HG02610 (cell line): ENCODE results near the gene PAX2.
"Not testable (repeated sequence)": the region's sequence is repeated elsewhere in the genome, so short reads cannot be mapped to it uniquely, and the experiment has no call there.

Experiments used
- ATAC-seq: cut with Tn5 transposase; IDR thresholded peaks from one replicate; pipeline ENCODE4 v1.9.1; 2021; ENCODE audit warnings: mild to moderate bottlenecking, moderate library complexity; ENCODE audit not compliant: unreplicated experiment

The PAX2 gene

DNA sequence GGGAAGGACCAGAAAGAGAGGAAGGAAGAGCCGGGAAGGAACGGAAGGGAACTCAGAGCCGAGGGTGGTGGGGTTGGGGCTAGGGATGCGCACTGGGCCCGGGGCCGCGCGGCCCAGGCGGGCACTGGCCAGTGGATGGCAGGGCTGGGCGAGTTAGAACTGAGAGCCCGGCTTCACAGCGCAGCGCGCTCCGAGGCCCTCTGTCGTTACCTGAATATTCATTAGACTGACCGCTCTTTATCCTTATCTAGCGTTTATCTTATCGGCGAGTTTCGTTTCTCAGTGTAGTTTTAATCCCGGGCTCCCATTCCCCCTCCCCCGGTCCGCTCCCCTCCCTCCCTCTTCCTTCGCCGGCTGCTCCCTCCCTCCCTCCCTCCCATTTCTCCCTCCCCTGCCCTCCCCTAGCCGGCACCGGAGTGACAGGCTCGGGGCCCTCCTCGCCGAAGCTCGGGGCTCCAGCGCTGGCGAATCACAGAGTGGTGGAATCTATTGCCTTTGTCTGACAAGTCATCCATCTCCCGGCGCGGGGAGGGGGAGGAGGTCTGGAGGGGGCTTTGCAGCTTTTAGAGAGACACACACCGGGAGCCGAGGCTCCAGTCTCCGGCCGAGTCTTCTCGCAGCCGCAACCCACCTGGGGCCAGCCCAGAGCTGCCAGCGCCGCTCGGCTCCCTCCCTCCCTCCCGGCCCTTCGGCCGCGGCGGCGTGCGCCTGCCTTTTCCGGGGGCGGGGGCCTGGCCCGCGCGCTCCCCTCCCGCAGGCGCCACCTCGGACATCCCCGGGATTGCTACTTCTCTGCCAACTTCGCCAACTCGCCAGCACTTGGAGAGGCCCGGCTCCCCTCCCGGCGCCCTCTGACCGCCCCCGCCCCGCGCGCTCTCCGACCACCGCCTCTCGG, at the start of gene PAX2:
Gene PAX2, plus strand, starts transcription at position 596 of the 895 bp plus-strand sequence. CDS start 679 bp downstream, outside the sequence.
- ATAC-seq, result no peak

DNA sequence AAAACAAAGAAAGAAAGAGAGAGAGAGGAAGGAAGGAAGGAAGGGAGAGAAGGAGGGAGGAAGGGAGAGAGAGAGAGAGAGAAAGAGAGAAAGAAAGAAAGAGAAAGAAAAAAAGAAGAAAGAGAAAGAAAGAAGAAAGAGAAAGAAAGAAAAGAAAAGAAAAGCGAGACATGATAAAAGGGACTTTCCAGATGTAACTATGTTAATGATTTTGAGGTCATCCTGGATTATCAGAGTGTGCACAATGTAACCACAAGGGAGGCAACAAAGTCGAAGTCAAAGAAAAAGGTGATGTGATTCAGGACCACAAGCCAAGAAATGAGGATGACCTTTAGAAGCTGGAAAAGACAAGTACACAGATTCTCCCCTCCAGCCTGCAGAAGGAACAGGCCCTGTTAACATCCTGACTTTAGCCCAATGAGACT, 48.9 kb upstream of the PAX2 start:
- no peak for ATAC-seq

DNA sequence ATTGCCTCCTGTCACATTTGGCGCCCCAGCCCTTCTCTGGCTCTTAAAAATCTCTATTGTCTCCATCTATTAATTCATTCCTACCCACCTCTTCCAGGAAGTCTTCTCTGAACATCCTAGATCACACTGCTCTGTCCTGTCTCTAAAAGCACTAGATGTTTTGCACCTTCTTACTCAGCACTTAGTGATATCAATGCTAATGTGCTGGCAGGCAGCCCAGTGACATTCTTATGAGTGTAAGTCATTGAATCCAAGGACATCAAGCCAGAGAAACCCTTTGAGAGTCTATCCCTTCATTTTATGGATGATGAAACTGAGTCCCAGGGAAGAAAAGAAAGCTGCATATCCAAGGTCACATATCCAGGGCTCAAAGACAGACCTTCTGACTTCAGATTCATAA, 48.3 kb upstream of the PAX2 start:
- no peak for ATAC-seq

DNA sequence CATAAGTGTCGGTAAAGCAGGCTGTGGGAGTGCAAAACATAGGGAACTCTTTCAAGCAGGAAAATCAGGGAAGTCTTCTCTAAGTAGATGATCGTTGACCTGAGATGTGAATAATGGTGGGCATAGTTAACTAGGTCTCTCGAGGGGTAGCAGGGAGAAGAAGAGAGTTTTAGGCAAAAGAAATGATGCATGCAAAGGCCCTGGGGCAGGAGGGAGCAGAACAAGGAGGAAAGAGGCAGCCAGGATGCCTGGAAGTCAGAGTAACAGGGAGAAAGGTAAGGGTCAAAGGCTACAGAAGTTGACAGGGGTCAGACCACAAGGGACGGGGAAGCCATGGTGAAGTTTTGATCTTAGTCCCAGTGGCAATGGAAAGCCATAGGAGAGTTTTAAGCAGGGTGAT, 47.8 kb upstream of the PAX2 start:
- no peak for ATAC-seq

DNA sequence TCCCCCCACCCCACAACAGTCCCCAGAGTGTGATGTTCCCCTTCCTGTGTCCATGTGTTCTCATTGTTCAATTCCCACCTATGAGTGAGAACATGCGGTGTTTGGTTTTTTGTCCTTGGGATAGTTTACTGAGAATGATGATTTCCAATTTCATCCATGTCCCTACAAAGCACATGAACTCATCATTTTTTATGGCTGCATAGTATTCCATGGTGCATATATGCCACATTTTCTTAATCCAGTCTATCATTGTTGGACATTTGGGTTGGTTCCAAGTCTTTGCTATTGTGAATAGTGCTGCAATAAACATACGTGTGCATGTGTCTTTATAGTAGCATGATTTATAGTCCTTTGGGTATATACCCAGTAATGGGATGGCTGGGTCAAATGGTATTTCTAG, 43.7 kb upstream of the PAX2 start:
- not testable (repeated sequence) for ATAC-seq

DNA sequence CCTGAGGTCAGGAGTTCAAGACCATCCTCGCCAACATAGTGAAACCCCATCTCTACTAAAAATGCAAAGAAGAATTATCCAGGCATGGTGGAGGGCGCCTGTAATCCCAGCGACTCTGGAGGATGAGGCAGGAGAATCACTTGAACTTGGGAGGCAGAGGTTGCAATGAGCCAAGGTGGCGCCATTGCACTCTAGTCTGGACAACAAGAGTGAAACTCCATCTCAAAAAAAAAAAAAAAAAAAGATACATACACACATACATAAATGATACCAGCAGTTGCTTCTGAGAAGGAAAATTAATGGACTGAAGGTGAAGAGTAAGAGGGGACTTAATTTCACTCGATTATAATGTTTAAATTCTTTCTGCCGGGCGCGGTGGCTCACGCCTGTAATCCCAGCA, 40.2 kb upstream of the PAX2 start:
- no peak for ATAC-seq

DNA sequence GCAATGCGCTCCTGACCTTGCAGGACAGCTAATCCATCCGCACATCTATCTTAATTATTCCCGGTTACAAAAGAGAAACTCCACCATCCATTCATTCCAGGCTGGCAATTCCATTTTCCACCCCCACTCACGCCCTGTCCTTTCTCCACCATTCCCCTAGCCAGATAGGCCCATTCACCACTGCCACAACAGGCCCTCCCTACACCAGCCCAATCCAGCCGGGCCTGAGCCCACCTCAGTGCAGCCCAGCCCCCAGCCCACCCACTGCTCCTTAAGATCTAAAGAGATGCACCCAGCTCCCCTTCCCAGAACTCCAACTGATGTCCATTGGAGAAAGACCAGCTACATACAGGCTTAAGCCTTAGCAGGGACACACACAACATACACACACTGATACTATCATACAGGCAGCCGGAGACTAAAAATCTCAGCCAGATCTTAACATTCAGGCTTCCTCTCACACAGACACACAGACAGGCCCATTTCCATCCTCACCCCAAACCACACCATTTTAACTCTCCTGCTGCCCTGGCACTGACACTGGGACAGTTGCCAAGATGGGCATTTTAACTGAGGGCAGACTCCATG, 38.0 kb upstream of the PAX2 start:
- no peak for ATAC-seq

DNA sequence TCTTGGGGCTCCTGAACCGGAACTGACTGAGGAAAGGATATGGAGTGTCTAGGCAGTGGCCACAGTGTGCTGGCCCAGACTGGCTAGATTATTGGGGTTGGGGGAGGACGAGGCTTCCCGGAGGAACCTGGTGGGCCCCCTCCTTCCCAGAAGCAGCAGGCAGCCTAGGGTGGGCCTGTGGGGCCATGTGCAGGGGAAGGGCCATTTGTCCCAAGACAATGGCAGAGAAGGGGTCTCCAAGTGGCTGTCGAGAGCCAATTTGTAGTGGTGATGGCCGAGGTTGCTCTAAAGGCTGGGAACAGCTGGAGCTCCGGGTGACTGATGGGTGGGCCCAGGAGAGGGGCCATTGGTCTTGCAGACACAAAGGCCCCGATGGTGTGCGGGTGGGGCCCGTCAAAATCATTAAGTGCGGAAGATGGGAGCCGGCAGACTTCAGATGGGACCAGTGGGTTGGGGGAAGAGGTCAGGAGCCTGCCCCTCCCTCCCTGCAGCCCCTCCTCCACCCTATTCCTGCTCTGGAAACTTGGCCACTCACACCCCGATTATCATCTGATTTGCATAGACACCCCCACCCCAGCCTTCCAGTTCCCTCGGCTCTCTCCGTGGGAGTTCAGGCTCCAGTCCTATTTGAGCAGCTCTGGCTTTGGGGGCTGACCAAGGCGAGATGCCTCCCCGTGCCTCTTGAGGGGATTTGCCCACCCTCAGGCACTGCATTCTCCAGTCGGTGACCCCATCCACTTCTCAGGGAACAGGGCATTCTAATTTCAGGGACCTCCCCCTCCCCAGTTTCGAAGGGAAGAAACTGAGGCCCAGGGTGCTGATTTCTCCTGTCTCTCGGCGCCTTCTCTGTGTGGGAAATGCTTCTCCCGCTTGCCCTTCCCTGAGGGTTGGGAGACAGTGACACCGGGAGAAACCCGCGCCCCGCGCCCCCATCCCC, 36.0 kb upstream of the PAX2 start:
- no peak for ATAC-seq

DNA sequence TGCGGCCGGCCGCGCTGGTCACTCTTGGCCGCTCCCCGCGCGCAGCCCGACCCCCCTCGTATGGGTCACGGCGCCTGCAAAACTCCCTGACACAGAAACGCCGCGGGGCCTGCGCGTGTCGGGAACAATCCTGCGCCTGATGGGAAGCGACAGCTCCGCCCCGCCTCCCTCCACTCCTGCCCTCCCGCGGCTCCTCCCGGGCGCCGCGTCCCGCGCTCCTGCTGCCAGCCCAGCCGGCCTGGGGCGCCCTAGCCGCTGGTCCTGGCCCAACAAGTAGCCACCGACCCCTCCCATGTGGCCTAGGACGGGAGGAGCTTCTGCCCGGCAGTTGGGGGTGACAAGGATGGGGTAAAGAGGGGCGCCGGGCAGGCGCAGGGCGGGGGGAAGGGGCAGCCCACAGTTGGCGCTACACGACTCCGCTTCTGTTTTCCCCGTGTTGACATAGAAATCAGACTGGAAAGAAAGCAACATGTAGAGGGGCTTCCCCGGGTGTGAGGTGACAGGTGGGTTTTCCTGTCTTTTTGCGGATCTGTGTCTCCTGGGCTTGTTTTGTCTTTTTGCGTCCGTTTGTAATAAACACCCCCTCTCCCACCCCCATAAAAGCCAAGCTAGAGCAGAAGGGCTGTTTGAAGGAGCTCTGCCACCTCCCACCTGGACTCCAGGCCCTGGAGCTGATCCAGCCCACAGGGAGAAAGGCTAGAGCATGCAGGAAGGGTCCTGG, 35.1 kb upstream of the PAX2 start:
- no peak for ATAC-seq

DNA sequence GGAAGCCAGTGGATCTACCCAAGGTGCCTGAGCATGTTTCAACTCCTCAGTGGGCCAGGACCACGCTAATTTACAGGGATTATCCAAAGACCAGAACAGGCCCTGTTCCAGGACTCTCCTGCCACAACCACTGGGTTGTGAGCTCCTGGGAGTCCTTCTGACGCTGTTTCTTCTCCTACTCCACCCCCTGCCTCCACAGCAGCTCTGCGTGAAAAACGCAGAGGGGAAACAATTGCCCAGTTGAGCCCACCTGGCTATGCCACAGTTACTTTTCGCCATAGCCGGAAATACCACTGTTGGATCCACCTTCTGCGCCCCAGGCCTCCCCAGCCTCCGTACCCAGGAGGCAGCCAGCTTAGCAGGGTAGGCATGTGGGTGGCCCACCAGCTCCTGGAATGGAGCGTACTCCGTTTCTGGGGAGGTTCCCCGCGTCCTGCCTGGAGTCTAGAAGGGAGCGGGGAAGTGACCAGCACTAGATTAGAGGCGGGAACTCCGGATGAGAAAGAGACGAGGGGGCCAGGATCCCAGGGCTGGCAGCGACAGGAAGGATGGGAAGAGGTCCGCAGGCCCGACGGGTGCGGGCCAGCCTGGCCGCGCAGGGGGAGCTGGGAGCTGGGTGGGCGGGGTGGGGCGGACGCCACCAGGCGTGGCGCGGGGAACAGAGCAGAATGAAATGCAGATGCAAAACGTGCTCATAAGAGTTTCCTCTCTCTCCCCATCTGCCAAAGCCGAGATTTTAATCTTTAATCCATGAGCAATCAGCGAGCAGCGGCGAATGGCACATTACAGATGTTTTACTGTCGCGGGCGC, 32.1 kb upstream of the PAX2 start:
- no peak for ATAC-seq

DNA sequence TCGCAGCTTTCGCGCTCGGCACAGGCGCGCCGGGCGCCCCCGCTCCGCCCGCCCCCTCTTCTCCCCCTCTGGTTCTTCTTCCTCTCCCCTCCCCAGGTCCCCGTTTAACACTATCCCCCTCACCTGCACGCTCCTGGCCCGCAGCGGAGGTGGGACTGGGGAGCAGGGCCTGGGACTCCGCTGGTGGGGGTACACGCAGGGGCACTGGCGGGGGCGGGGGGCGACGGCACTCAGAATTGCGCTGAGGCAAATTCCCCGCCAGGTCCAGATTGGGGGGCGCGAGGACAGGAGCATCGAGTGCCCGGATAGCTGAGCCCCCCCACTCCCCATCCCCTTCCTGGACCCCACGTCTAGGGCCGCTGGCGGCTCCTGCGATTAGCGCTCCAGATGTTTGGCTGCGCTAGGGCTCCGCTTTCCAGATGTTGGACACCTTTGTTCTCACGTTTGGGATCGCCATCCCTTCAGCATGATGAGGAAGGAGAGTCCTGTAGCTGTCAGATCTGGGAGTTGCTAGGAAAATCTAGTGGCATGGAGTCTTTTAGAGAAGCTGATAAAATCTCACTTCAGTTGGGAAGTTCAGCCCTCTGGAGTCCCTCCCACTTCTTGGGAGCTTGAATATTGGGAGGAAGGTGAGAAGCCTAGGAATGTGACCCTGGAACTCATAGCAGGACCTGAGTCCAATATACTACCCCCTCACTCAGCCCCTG, 31.4 kb upstream of the PAX2 start:
- ATAC-seq, result no peak

DNA sequence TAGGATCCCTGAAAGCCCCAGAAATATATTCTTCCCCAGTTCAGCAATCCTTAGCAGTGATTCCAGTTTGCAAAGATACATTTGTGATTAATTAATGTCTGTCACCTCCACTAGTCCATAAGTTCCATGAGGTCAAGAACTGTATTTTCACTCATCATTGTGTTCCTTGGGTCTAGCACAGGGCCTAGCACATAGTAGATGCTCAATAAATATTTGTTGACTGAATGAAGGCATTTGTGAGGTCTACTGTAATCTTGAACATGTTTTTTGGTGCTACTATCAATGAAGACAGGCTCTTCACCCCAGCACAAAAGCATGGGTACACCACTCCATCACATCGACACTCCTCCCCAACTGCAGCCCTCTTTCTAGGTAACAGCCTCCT, 30.8 kb upstream of the PAX2 start:
- ATAC-seq, result no peak

DNA sequence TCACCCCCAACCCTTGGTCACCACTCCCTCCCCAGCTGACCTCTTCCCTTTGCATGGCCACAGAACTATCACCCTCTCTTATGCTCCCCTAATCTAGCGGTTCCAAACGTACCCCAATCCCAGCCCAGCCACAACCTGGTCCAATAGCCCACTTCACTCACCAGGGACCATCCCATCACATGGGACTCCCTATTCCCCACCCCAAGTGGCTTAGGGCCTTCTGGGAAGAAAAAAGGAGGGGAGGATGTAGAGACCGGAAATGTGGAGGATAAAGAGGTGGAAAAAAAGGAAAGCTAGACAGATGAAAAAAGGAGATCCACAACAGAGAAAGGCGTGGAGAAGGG, 30.3 kb upstream of the PAX2 start:
- no peak for ATAC-seq

DNA sequence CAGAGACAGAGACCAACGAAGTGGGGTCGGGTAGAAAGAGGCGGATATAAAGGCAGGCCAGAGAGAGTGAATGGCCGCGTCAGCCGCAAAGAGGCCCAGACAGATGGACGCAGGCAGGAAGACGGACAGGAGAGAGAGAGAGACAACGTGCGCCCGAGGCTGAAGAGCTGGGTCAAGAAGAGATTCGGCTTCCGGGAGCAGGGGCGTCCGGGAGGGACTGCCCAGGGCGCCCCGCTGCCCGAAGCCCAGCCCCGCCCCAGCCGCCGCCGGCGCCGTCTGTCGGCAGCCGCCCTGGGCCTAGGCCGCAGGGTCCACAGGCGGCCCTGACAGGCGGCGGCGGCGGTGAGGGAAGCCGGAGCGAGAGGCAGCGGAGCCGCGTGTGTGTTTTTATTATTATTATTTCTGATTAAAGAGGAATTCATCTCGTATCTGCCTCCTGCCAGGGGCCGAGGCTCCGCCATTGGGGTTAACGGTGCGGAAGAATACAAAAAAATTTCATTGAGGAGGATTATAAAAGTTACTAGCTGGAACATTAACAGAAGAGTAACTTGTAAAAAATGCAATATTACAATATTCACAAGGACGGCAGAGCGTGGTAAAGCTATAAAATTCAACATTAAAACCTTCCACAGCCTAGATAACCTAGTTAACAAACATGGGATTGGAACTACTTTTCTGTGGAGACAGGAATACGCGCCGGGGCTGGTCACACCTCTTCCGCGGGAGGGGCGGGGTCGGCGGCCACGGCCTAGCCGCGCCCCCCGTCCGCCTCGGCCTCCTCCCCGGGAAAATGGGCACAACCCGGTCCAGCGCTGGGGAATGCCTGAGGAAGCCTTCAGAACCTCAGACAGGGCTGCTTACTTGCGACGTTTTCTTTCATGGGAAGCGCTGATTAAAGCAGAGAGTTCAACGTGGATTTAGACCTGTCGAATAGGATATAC, 29.7 kb upstream of the PAX2 start:
- no peak for ATAC-seq

DNA sequence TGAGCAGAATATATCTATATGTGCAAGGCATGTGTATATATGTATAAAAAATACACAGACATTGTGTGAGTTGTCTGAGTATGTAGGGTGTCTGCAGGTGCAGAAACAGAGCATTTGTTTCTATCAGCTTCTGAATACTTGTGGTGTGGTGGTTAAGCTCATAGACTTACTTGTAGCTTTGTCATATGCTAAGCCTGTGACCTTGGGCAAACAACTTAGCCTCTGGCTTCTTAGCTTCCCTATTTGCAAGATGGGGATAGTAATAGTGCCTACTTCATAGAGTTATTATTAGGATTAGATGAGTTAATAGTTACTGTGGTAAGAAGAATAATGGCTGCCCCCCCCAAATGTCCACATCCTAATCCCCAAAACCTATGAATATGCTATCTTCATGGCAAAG, 28.2 kb upstream of the PAX2 start:
- no peak for ATAC-seq

DNA sequence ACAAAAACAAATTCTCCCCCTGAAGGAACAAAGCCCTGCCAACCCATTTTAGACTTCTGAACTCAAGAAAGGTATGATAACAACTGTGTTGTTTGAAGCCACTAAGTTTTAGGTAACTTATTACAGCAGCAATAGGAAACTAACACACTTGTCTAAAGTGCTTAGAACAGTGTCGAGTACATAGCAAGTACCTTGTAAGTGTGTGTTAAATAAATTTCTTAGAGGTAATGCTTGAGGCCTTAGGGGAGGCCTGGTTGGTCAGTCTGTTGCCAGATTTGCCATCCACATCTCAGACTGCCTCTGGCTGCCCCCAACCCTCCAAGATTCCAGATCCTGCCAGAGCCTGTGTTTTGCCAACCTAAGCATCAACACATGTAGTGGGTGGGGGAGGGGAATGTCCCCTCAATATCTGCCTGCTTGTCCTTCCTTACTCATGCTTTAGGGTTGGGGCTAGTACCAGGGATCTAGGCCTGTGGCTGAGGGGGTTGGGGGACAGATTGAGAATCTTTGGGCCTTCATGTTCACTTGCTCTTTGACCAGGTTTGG, 27.1 kb upstream of the PAX2 start:
- ATAC-seq, result no peak

DNA sequence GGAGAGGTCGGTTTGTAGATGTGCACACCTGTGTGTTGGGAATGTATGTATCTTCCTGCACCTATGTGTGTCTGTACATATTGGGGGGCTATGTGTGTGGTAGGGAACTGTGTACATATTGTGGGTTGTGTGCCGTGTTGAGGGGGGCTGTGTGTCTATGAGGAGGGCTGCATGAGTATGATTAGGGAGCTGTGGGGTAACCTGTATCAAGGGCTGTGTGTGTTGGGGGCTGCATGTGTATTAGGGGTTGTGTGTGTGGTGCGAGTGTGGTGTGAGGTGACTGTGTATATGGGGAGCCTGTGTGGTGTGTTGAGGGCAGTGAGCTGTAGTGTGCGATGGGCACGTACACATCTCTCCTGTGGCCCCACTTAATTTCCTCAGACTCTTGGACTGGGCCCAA, 22.2 kb upstream of the PAX2 start:
- ATAC-seq, result no peak
